MCF 10A (cell line): ENCODE measurements around the gene GSTP1. TPM values are rescaled to one million over a fixed set of nuclear protein-coding genes. Genes with fewer than 3 reads are reported as not detected.

Source experiments
- BruUV-seq: library from RNA; stranded (reverse); fragments of 400-500 nt; replicated peaks from 2 replicates; lab custom pipeline; 2021; lab: Mats Ljungman, UMichigan
- CTCF ChIA-PET: fragments of 300-600 bp; sonication (Branson Sonifier 250); formaldehyde crosslinking; extraction: SDS; loops from one replicate; lab custom pipeline; 2021; ENCODE audit warnings: antibody characterized with exemption, inconsistent platforms; lab: Yijun Ruan, JAX
- POLR2A ChIA-PET: fragments of 300-600, 350-650 bp; sonication (Branson Sonifier 250); formaldehyde crosslinking; extraction: SDS; loops from one replicate; lab custom pipeline; 2020; ENCODE audit warnings: antibody characterized with exemption, inconsistent platforms; lab: Yijun Ruan, JAX
- DNase-seq: peaks from one replicate; pipeline ENCODE4 v3.0.0-alpha.2; 2018; ENCODE audit not compliant: unreplicated experiment
- H3K27ac Mint-ChIP-seq: one replicate; pipeline ENCODE4 v1.8.0; 2022; ENCODE audit warnings: mild to moderate bottlenecking, low read depth, mixed read lengths; ENCODE audit not compliant: unreplicated experiment
- H3K27me3 Mint-ChIP-seq: one replicate; pipeline ENCODE4 v1.8.0; 2022; ENCODE audit warnings: mixed read lengths; ENCODE audit not compliant: insufficient read depth, unreplicated experiment
- H3K36me3 Mint-ChIP-seq: one replicate; pipeline ENCODE4 v1.8.0; 2022; ENCODE audit warnings: mild to moderate bottlenecking, moderate library complexity, mixed read lengths; ENCODE audit not compliant: insufficient read depth, unreplicated experiment
- H3K4me1 Mint-ChIP-seq: one replicate; pipeline ENCODE4 v1.8.0; 2022; ENCODE audit warnings: mixed read lengths; ENCODE audit not compliant: insufficient read depth, unreplicated experiment
- H3K4me3 Mint-ChIP-seq: one replicate; pipeline ENCODE4 v1.8.0; 2022; ENCODE audit warnings: mild to moderate bottlenecking, moderate library complexity, mixed read lengths; ENCODE audit not compliant: unreplicated experiment
- H3K9me3 Mint-ChIP-seq: one replicate; pipeline ENCODE4 v1.8.0; 2022; ENCODE audit warnings: mixed read lengths; ENCODE audit not compliant: unreplicated experiment
- intact Hi-C: fragments of 100-400 bp; cut with micrococcal nuclease; formaldehyde crosslinking; loops from 2 replicates; pipeline ENCODE4 v1.14.1; 2022
- total RNA-seq: library from RNA; stranded (reverse); gene quantifications from 2 replicates; pipeline ENCODE4 v1.2.3, GENCODE V29; 2022
- TF ChIP-seq, protein P1 (sequence below): fragments of 200-600 bp; IDR thresholded peaks from one replicate; pipeline ENCODE4 v1.8.0; 2022; ENCODE audit warnings: antibody characterized with exemption, mild to moderate bottlenecking; ENCODE audit not compliant: unreplicated experiment

GSTP1 gene
- total RNA-seq, 1 experiment from 2014 or later, result 1,641 TPM

DNA sequence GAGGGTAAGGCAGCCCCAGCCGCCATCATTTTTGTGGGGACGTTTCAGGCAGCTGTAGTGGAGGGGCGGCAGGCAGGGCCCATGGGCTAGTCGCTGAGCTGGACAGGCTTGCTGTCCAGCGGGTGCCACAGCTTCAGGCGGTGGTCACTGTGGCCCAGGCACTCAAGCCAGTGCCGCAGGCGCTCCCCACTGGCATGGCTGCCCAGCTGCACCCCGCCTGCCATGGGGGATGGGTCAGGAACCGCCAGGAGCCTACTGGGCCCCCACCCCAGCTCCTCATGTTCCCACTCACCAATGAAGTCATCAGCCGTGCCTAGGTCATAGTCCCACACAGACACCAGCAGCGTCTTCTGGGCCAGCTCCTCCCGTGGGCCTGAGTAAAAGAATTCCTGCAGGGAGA, 29.1 kb downstream of the GSTP1 start:
- peaks cover 13% of the 10 kb centered on the region for H3K27me3 Mint-ChIP-seq
- H3K36me3 Mint-ChIP-seq, result peaks cover 31% of the 10 kb centered on the region
- POLR2A ChIA-PET, result interaction anchor here (0.6 to 2.4 kb wide), 3 partner anchors 29 to 43 kb away, joined by 3 to 16 read pairs (median 5); partner anchors contain the start of gene GSTP1
- intact Hi-C loops, result no loop called here
- no peaks in the 10 kb centered on the region for H3K9me3 Mint-ChIP-seq
- TF ChIP-seq, protein P1, sequence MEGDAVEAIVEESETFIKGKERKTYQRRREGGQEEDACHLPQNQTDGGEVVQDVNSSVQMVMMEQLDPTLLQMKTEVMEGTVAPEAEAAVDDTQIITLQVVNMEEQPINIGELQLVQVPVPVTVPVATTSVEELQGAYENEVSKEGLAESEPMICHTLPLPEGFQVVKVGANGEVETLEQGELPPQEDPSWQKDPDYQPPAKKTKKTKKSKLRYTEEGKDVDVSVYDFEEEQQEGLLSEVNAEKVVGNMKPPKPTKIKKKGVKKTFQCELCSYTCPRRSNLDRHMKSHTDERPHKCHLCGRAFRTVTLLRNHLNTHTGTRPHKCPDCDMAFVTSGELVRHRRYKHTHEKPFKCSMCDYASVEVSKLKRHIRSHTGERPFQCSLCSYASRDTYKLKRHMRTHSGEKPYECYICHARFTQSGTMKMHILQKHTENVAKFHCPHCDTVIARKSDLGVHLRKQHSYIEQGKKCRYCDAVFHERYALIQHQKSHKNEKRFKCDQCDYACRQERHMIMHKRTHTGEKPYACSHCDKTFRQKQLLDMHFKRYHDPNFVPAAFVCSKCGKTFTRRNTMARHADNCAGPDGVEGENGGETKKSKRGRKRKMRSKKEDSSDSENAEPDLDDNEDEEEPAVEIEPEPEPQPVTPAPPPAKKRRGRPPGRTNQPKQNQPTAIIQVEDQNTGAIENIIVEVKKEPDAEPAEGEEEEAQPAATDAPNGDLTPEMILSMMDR, result no peak
- CTCF ChIA-PET, result interaction anchor here (1.0 to 3.0 kb wide), 2 partner anchors 14 to 40 kb away, joined by 3 to 12 read pairs; no protein-coding TSS in a partner anchor
- no peak for DNase-seq
- no peak overlapping the region for H3K4me3 Mint-ChIP-seq
- BruUV-seq, result no TSS peak
- no peak overlapping the region for H3K27ac Mint-ChIP-seq
- H3K4me1 Mint-ChIP-seq, result peaks cover 4% of the 10 kb centered on the region

DNA sequence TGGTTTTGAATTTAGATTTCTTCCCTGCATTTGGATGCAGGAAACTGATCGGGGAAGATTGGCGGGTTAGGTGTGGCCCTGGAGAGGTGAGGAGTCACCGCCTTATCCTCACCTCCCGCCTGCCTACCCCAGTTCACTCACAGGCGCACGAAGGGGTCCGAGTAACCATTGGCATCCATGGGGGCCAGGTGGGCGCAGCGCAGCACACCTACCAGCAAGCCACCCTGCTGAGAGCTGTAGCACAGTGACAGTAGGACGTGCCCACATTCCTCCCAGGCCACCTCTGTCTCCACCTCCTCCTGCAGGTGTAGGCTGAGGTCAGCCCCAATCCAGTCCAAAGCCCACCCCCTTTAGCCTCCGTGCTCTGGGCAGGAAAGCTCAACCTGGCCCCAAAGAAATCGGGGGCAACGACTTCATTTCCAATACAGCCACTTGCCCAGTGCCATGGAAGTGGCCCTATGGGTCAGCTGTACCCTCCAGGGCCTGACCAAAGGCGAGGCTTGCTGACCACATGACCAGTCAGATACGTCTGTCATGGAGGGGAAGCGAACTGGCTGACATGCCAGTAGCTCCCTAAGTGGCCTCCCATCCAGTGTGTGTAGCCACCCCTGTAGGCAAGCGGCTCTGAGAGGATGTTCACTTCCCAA, 29.8 kb downstream of the GSTP1 start:
- peak overlapping the region; percentile 79 for H3K27ac Mint-ChIP-seq
- no peaks in the 10 kb centered on the region for H3K9me3 Mint-ChIP-seq
- H3K4me1 Mint-ChIP-seq, result peaks cover 4% of the 10 kb centered on the region
- ChIA-PET CTCF (interaction anchor here (0.5 to 3.0 kb wide), 6 partner anchors 14 to 145 kb away, joined by 3 to 12 read pairs (median 4); partner anchors contain the start of genes NUDT8 and TMEM134), POLR2A (interaction anchor here (0.7 to 2.4 kb wide), 5 partner anchors 20 to 42 kb away, joined by 3 to 16 read pairs (median 5); partner anchors contain the start of gene GSTP1)
- peak overlapping the region; percentile 53 for H3K4me3 Mint-ChIP-seq
- H3K36me3 Mint-ChIP-seq, result peaks cover 28% of the 10 kb centered on the region
- peaks cover 19% of the 10 kb centered on the region for H3K27me3 Mint-ChIP-seq
- TF ChIP-seq, protein P1, result no peak
- intact Hi-C loops, result no loop called here
- DNase-seq, result no peak
- BruUV-seq, result no TSS peak

DNA sequence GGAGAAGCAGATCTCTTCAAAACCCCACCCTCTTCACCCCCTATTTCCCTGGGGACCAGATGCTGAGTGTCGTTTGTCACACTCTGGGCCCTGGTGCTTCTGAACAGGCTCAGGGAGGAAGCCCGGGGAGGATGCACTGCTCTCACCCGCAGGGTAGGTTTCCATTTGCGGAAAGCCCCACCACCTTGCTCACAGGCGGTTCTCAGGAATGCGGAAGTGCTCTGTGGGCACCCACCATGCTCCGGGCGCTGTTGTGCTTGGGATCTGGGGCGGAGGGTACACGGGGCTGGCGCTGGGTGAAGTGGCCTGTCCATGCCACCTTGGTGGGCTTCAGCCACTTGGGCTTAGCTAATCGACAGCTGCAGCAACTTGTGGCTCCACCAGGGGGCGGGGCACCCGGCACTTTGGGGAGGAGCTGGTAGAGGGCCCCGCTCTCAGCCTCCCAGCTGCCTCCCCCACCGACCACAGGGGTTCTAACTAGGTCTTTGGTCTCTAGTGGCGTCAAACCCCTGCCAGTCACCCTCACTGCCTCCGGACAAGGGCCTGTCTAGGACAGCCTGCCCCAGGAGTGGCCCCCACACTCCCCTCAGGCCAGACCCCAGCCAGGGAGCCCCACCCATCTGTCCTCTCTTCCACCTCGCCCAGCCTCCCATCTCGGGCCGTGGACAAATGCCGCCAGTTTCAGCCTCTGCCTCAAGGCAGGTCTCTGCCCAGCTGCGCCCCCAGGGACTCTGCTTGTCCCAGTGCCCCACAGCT, 30.5 kb downstream of the GSTP1 start:
- Mint-ChIP-seq H3K36me3 (peaks cover 21% of the 10 kb centered on the region), H3K4me3 (peak overlapping the region; percentile 53), H3K27ac (peak overlapping the region; percentile 79), H3K4me1 (peaks cover 4% of the 10 kb centered on the region), H3K27me3 (peaks cover 19% of the 10 kb centered on the region), H3K9me3 (no peaks in the 10 kb centered on the region)
- ChIA-PET CTCF (interaction anchor here (0.5 to 3.0 kb wide), 11 partner anchors 13 to 505 kb away, joined by 3 to 12 read pairs (median 3); partner anchors contain the start of genes GSTP1 and TMEM134), POLR2A (interaction anchor here (1.5 to 2.4 kb wide), 4 partner anchors 21 to 32 kb away, joined by 4 to 16 read pairs (median 8); partner anchors contain the start of gene GSTP1)
- DNase-seq, result peak; percentile 54
- BruUV-seq, result no TSS peak
- intact Hi-C loops, result no loop called here
- TF ChIP-seq, protein P1, result peak; percentile 90
